Type B pancreatic cell (in vitro differentiated cells): ENCODE results near the gene GNG7. TPM values are rescaled to one million over a fixed set of nuclear protein-coding genes. Genes with fewer than 3 reads are reported as not detected.

Experiments
- DNase-seq: peaks from one replicate; pipeline ENCODE4 v3.0.0; 2021; ENCODE audit warnings: mixed read lengths; ENCODE audit not compliant: unreplicated experiment; ENCODE audit errors: extremely low spot score
- H3K27ac Mint-ChIP-seq: 2 replicates; pipeline ENCODE4 v1.8.0; 2021; ENCODE audit warnings: mild to moderate bottlenecking, mixed read lengths
- H3K27me3 Mint-ChIP-seq: 2 replicates; pipeline ENCODE4 v1.8.0; 2021; ENCODE audit warnings: mixed read lengths
- H3K36me3 Mint-ChIP-seq: 2 replicates; pipeline ENCODE4 v1.8.0; 2021; ENCODE audit warnings: mixed read lengths
- H3K4me1 Mint-ChIP-seq: one replicate; pipeline ENCODE4 v1.8.0; 2021; ENCODE audit warnings: mixed read lengths; ENCODE audit not compliant: unreplicated experiment
- H3K4me3 Mint-ChIP-seq: 2 replicates; pipeline ENCODE4 v1.8.0; 2021; ENCODE audit warnings: mild to moderate bottlenecking, mixed read lengths
- H3K9me3 Mint-ChIP-seq: 2 replicates; pipeline ENCODE4 v1.8.0; 2021; ENCODE audit warnings: mixed read lengths
- CTCF ChIP-seq: fragments of 200-600 bp; sonication (generic); conservative IDR thresholded peaks from 2 replicates; pipeline ENCODE4 v1.5.0; 2021; ENCODE audit warnings: antibody characterized with exemption, mild to moderate bottlenecking
- total RNA-seq: library from RNA; stranded (reverse); gene quantifications from 2 replicates; pipeline ENCODE4 v1.2.1, GENCODE V29; 2021; ENCODE audit warnings: low replicate concordance

GNG7 gene
- total RNA-seq, 1 donor from 2014 or later = 12.2 TPM

- H3K36me3 Mint-ChIP-seq = no peaks in the 10 kb centered on the region
- no peaks in the 10 kb centered on the region for H3K27me3 Mint-ChIP-seq
- peak overlapping the region; percentile 94 for H3K27ac Mint-ChIP-seq
- H3K9me3 Mint-ChIP-seq = no peaks in the 10 kb centered on the region
- no peak for DNase-seq
- H3K4me1 Mint-ChIP-seq = peaks cover 8% of the 10 kb centered on the region
- no peak for TF ChIP-seq CTCF
- H3K4me3 Mint-ChIP-seq = peak overlapping the region; percentile 81
Measured at GRCh38 chr19:2578391-2578890, 124.1 kb downstream of the GNG7 start.

DNA sequence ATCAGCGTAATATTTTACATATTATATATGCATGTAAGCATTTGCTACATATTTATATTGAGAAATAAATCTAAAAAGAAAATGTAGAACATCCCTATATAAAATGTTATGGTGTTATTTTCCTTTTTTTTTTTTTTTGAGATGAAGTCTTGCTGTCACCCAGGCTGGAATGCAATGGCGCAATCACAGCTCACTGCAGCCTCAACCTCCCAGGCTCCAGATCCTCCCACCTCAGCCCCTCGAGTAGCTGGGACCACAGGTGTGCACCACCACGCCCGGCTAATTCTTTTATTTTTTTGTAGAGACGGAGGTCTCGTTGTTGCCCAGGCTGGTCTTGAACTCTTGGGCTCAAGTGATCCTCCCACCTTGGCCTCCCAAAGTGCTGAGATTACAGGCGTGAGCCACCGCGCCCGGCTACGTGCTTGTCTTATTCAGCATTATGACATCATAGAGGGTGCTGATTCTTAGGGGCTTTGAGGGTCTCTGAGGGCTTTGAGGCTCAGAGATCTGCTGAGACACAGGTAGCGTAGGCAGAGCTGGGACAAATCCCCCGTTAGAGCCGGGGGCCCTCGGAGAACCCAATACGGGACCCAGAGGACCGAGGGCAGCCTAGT lies 124.7 kb downstream of the GNG7 start:
- Mint-ChIP-seq H3K4me1 (peaks cover 8% of the 10 kb centered on the region), H3K27me3 (no peaks in the 10 kb centered on the region), H3K36me3 (no peaks in the 10 kb centered on the region), H3K27ac (peak overlapping the region; percentile 94), H3K9me3 (no peaks in the 10 kb centered on the region), H3K4me3 (peak overlapping the region; percentile 81)
- TF ChIP-seq CTCF = no peak
- DNase-seq = no peak

DNA sequence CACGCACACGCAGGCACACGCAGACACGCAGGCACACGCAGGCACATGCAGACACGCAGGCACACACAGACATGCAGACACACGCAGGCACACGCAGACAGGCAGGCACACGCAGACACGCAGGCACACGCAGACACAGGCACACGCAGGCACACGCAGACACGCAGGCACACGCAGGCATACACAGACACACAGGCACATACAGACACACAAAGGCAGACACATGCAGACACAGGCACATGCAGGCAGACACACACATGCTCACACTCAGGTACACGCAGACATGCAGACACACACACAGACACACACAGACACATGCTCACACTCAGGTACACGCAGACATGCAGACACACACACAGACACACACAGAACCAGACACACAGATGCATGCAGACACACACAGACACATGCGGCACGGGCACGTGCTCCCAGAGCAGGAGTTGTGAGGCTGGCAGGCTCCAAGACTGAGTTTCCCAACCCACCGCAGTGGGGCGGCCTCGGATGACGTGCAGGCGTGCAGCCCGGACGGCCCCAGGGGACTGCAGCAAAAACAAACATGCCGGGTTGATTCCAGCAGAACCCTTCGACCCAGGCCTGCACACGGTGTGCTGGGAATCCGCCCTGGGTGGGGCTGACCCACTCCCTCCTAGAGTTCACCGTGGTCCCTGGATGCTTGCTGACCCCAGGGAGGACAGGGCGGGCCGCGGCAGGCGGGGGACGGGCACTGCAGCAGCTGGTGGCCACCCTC lies 126.6 kb downstream of the GNG7 start:
- TF ChIP-seq CTCF = no peak
- H3K27ac Mint-ChIP-seq = peak overlapping the region; percentile 74
- H3K4me1 Mint-ChIP-seq = peaks cover 8% of the 10 kb centered on the region
- H3K9me3 Mint-ChIP-seq = no peaks in the 10 kb centered on the region
- no peaks in the 10 kb centered on the region for H3K36me3 Mint-ChIP-seq
- no peak for DNase-seq
- no peak overlapping the region for H3K4me3 Mint-ChIP-seq
- H3K27me3 Mint-ChIP-seq = no peaks in the 10 kb centered on the region

DNA sequence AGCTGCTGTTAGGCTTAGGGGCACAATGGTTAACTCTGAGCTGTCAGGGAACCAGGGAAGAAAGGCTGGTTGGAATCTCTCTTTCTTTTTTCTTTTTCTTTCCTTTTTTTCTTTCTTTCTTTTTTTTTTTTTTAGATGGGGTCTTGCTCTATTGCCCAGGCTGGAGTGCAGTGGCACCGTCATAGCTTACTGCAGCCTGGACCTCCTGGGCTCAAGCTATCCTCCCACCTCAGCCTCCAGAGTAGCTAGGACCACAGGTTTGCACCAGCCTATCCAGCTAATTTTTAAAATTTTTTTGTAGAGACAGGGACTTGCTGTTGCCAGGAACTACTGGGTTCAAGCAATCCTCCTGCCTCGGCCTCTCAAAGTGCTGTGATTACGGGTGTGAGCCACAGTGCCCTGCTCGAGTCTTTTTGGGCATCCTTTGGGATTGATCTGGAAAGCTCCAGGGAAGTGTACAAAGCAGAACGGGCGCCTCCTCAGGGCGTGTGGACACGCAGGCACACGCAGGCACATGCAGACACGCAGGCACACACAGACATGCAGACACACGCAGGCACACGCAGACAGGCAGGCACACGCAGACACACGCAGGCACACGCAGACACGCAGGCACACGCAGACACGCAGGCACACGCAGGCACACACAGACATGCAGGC lies 127.4 kb downstream of the GNG7 start:
- Mint-ChIP-seq H3K9me3 (peaks cover 3% of the 10 kb centered on the region), H3K4me3 (no peak overlapping the region), H3K27me3 (no peaks in the 10 kb centered on the region), H3K4me1 (peaks cover 8% of the 10 kb centered on the region), H3K36me3 (no peaks in the 10 kb centered on the region), H3K27ac (no peak overlapping the region)
- no peak for TF ChIP-seq CTCF
- DNase-seq = no peak

- H3K36me3 Mint-ChIP-seq = no peaks in the 10 kb centered on the region
- H3K9me3 Mint-ChIP-seq = peaks cover 4% of the 10 kb centered on the region
- no peak overlapping the region for H3K4me3 Mint-ChIP-seq
- no peak for TF ChIP-seq CTCF
- no peaks in the 10 kb centered on the region for H3K27me3 Mint-ChIP-seq
- H3K27ac Mint-ChIP-seq = peak overlapping the region; percentile 44
- peaks cover 8% of the 10 kb centered on the region for H3K4me1 Mint-ChIP-seq
- no peak for DNase-seq
Measured at GRCh38 chr19:2574478-2574931, 128.0 kb downstream of the GNG7 start.
